HCT116 (cell line): ENCODE results near the gene NOXO1.
A peak's percentile ranks its signal among the peaks of the same experiment; 100 is the strongest.

Source experiments
- ATF3 ChIP-seq: IDR thresholded peaks from 2 replicates; pipeline ENCODE4 v1.6.1; 2012
- CTCF ChIP-seq, 3 experiments: fragments of 200-600 bp in 1 of 3; sonication (generic) in 1 of 3; IDR thresholded peaks in 2 of 3; conservative IDR thresholded peaks in 1 of 3; 2 replicates each; pipeline ENCODE4 v1.5.1; 2012 to 2017; ENCODE audit warnings: low read depth in 2 of 3, low read length in 2 of 3, antibody characterized with exemption in 1 of 3, borderline replicate concordance in 1 of 3, control low read depth in 1 of 3, mild to moderate bottlenecking in 1 of 3, mixed read lengths in 1 of 3, mixed run types in 1 of 3, moderate library complexity in 1 of 3; ENCODE audit not compliant: insufficient read depth in 1 of 3
- JUND ChIP-seq: IDR thresholded peaks from 2 replicates; pipeline ENCODE4 v1.6.1; 2012
- MAX ChIP-seq: IDR thresholded peaks from 2 replicates; pipeline ENCODE4 v1.6.1; 2012
- POLR2A ChIP-seq: IDR thresholded peaks from 2 replicates; pipeline ENCODE4 v1.7.0; 2011; ENCODE audit warnings: borderline replicate concordance; ENCODE audit not compliant: insufficient read depth, insufficient read length; ENCODE audit errors: extremely low read depth
- REST ChIP-seq: IDR thresholded peaks from 2 replicates; pipeline ENCODE4 v1.6.1; 2012; ENCODE audit warnings: low read depth
- TCF7L2 ChIP-seq: IDR thresholded peaks from 2 replicates; pipeline ENCODE4 v1.7.0; 2011; ENCODE audit warnings: borderline replicate concordance, inconsistent platforms; ENCODE audit not compliant: insufficient read depth, insufficient read length; ENCODE audit errors: extremely low read depth
- ZFX ChIP-seq: fragments of 450-650 bp; IDR thresholded peaks from 2 replicates; pipeline ENCODE4 v1.6.1; 2017

- TF ChIP-seq CTCF (IDR thresholded peaks at IDR 0.05 in 2 of 3, conservative IDR thresholded peaks at IDR 0.05 in 1 of 3; ENCODE audit: borderline replicate concordance in 1 of 3, insufficient read depth in 1 of 3, low read depth in 2 of 3, low read length in 2 of 3) (no peak), JUND (no peak), MAX (no peak), POLR2A (no peak), TCF7L2 (peak; percentile 25), ATF3 (no peak), ZFX (no peak), REST (no peak)
Observed at GRCh38 chr16:1990351-1991134, 9.3 kb upstream of the NOXO1 start.
